Activated CD8-positive, alpha-beta T cell treated with anti-CD3 and anti-CD28 coated beads, Interleukin-2, amount 10 ng/mL, durations not matched to agents 7 days and 5 days (primary cell): Measurements from ENCODE around the gene KRTAP16-1. TPM values are rescaled to one million over a fixed set of nuclear protein-coding genes. Genes with fewer than 3 reads are reported as not detected.
"Not testable (repeated sequence)": the region's sequence is repeated elsewhere in the genome, so short reads cannot be mapped to it uniquely, and the experiment has no call there.

Source experiments
- ATAC-seq: fragments of 150-1000 bp; cut with Tn5 transposase; one replicate; pipeline ENCODE4 v1.10.0; 2021; ENCODE audit warnings: moderate library complexity
- CTCF ChIA-PET: fragments of 350-600 bp; sonication (Branson Sonifier 250); formaldehyde crosslinking; loops from one replicate; lab custom pipeline; 2021; ENCODE audit warnings: antibody characterized with exemption; lab: Charles Lee
- POLR2A ChIA-PET: fragments of 350-600 bp; sonication (Branson Sonifier 250); formaldehyde crosslinking; loops from one replicate; lab custom pipeline; 2021; ENCODE audit warnings: antibody characterized with exemption; lab: Charles Lee
- DNase-seq: peaks from one replicate; pipeline ENCODE4 v3.0.0-alpha.2; 2020
- H3K27ac Mint-ChIP-seq: one replicate; pipeline ENCODE4 v1.8.0; 2021; ENCODE audit warnings: mild to moderate bottlenecking, mixed read lengths
- H3K27me3 Mint-ChIP-seq: one replicate; pipeline ENCODE4 v1.8.0; 2021; ENCODE audit warnings: low read depth, mixed read lengths
- H3K36me3 Mint-ChIP-seq: one replicate; pipeline ENCODE4 v1.8.0; 2021; ENCODE audit warnings: low read depth, mixed read lengths
- H3K4me1 Mint-ChIP-seq: one replicate; pipeline ENCODE4 v1.8.0; 2021; ENCODE audit warnings: low read depth, mixed read lengths
- H3K4me3 Mint-ChIP-seq: one replicate; pipeline ENCODE4 v1.8.0; 2021; ENCODE audit warnings: mild to moderate bottlenecking, mixed read lengths
- H3K9me3 Mint-ChIP-seq: one replicate; pipeline ENCODE4 v1.8.0; 2022; ENCODE audit warnings: mixed read lengths; ENCODE audit not compliant: insufficient read depth
- total RNA-seq, 2 experiments: library from RNA; stranded (reverse); gene quantifications; one replicate each; pipeline ENCODE4 v1.2.3, GENCODE V29; 2021

KRTAP16-1 gene
- total RNA-seq, 2 experiments from 2014 or later, result not detected

GRCh38 chr17:41296846-41297245, 12.3 kb downstream of the KRTAP16-1 start:
- Mint-ChIP-seq H3K4me3 (no peak overlapping the region), H3K27ac (no peak overlapping the region), H3K36me3 (no peaks in the 10 kb centered on the region), H3K9me3 (no peaks in the 10 kb centered on the region), H3K27me3 (no peaks in the 10 kb centered on the region), H3K4me1 (peaks cover 8% of the 10 kb centered on the region)
- no peak for ATAC-seq
- no peak for DNase-seq
- POLR2A ChIA-PET, result no interaction called here
- CTCF ChIA-PET, result no interaction called here

DNA sequence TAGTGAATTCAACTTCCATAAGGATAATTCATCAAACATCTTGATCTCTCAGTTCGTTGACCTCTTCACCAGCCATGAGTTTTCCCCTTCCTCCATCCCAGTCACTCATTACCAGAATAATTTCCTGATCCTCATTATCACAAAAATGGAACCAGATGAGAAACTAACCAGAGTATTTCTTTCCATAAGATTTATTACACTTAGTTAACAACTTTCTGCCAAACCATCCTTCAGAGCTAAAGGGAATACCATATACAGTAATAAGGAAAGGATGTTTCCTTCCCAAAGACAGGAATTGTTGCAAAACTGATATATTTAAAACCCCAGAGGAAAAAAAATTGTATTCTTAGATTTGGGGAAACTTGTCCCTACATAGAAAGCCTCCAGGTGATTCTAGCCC, 15.1 kb downstream of the KRTAP16-1 start:
- Mint-ChIP-seq H3K27me3 (no peaks in the 10 kb centered on the region), H3K4me1 (no peaks in the 10 kb centered on the region), H3K9me3 (no peaks in the 10 kb centered on the region), H3K4me3 (no peak overlapping the region), H3K27ac (no peak overlapping the region), H3K36me3 (no peaks in the 10 kb centered on the region)
- ChIA-PET CTCF (no interaction called here), POLR2A (no interaction called here)
- DNase-seq (no peak), ATAC-seq (no peak)

- Mint-ChIP-seq H3K27ac (no peak overlapping the region), H3K4me3 (no peak overlapping the region)
- CTCF ChIA-PET, result interaction anchor here (2.2 kb wide), 1 partner anchor 35 kb away, joined by 6 read pairs; no protein-coding TSS in a partner anchor
Observed at GRCh38 chr17:41287050-41287449, 22.1 kb downstream of the KRTAP16-1 start.

DNA sequence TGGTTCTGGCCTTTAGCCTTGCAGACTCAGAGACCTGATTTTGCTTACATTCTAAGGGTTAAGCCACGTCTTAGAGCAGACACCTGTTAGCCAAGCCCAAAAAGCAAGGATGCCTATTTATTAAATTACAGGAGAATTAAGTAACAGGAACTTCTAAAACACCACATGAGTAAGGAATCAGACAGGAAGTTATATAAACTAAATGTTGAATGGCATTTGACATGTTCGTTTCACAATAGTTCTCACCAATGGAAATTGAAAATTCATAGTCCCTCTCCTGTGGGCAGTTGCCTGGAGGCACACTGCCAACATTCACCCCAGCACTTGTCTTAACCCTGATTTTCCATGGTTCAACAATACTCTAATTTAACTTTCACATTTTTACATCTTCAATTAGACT, 24.6 kb downstream of the KRTAP16-1 start:
- no peak for DNase-seq
- H3K36me3 Mint-ChIP-seq, result no peaks in the 10 kb centered on the region
- no peaks in the 10 kb centered on the region for H3K27me3 Mint-ChIP-seq
- POLR2A ChIA-PET, result no interaction called here
- no peaks in the 10 kb centered on the region for H3K9me3 Mint-ChIP-seq
- H3K4me3 Mint-ChIP-seq, result no peak overlapping the region
- peaks cover 2% of the 10 kb centered on the region for H3K4me1 Mint-ChIP-seq
- H3K27ac Mint-ChIP-seq, result no peak overlapping the region
- ATAC-seq, result no peak
- CTCF ChIA-PET, result no interaction called here

More at GRCh38 chr17:41287050-41287449, 22.1 kb downstream of the KRTAP16-1 start:
- Mint-ChIP-seq H3K36me3 (no peaks in the 10 kb centered on the region), H3K4me1 (peaks cover 2% of the 10 kb centered on the region), H3K27me3 (no peaks in the 10 kb centered on the region), H3K9me3 (no peaks in the 10 kb centered on the region)
- DNase-seq, result no peak
- POLR2A ChIA-PET, result no interaction called here
- no peak for ATAC-seq

- no peak overlapping the region for H3K27ac Mint-ChIP-seq
- no peaks in the 10 kb centered on the region for H3K27me3 Mint-ChIP-seq
- H3K4me3 Mint-ChIP-seq, result no peak overlapping the region
- ChIA-PET POLR2A (no interaction called here), CTCF (no interaction called here)
- ATAC-seq, result no peak
- H3K36me3 Mint-ChIP-seq, result no peaks in the 10 kb centered on the region
- no peak for DNase-seq
- peaks cover 2% of the 10 kb centered on the region for H3K4me1 Mint-ChIP-seq
- no peaks in the 10 kb centered on the region for H3K9me3 Mint-ChIP-seq
Observed at GRCh38 chr17:41284043-41284442, 25.1 kb downstream of the KRTAP16-1 start.

DNA sequence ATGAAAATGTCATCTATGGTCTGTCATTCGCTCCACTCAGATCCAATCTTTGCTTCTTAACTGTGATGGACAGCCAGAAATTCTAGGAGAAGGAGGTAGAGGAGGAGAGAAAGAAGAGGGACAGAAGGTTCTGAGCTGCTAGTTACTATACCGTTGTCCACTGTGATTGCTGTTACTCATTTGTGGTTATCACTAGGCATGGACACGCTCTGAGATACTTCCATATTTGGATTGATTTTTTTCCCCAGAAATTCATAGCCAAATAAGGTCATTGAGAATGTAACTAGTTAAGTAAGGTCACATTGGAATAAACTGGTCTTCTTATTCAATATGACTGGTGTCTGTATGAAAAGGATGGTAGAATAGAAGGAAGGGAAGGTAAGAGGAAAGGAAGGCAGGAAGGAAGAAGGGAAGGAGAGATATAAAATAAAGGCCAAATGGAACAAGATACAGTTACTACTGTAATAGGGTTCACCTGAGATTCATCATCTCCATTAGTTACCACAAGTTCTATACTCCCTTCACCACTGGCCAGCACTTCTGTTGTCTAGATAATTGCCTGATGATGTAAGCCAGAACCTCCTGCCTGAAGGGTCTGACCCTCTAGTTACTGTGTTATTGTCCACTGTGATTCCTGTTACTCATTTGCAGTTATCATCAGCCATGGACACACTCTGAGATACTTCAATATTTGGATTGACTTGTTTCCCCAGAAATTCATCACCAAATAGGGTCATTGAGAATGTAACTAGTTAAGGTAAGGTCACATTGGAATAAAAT, 30.7 kb downstream of the KRTAP16-1 start:
- no peaks in the 10 kb centered on the region for H3K4me1 Mint-ChIP-seq
- CTCF ChIA-PET, result no interaction called here
- no peak overlapping the region for H3K4me3 Mint-ChIP-seq
- H3K36me3 Mint-ChIP-seq, result no peaks in the 10 kb centered on the region
- peaks cover 5% of the 10 kb centered on the region for H3K27me3 Mint-ChIP-seq
- no peak overlapping the region for H3K27ac Mint-ChIP-seq
- H3K9me3 Mint-ChIP-seq, result no peaks in the 10 kb centered on the region
- DNase-seq (no peak), ATAC-seq (no peak)
- POLR2A ChIA-PET, result no interaction called here

GRCh38 chr17:41275648-41276190, 33.4 kb downstream of the KRTAP16-1 start, which contains the start of gene KRTAP9-7:
TSS of gene KRTAP9-7 (plus strand) at chr17:41275698. CDS start at chr17:41275698, 0 bp downstream.
- H3K27ac Mint-ChIP-seq, H3K4me1 Mint-ChIP-seq, H3K4me3 Mint-ChIP-seq, H3K9me3 Mint-ChIP-seq, ATAC-seq, H3K27me3 Mint-ChIP-seq, POLR2A ChIA-PET, H3K36me3 Mint-ChIP-seq, DNase-seq: not testable (repeated sequence)
- CTCF ChIA-PET, result interaction anchor here (0.9 kb wide), 1 partner anchor 12 kb away, joined by 4 read pairs; no protein-coding TSS in a partner anchor

GRCh38 chr17:41271858-41272257, 37.3 kb downstream of the KRTAP16-1 start:
- Mint-ChIP-seq H3K4me3 (no peak overlapping the region), H3K9me3 (no peaks in the 10 kb centered on the region), H3K27me3 (peaks cover 5% of the 10 kb centered on the region), H3K4me1 (no peaks in the 10 kb centered on the region), H3K36me3 (no peaks in the 10 kb centered on the region), H3K27ac (no peak overlapping the region)
- ChIA-PET POLR2A (no interaction called here), CTCF (no interaction called here)
- ATAC-seq, result no peak
- no peak for DNase-seq

- POLR2A ChIA-PET, H3K4me3 Mint-ChIP-seq, H3K36me3 Mint-ChIP-seq, H3K4me1 Mint-ChIP-seq, DNase-seq, H3K27me3 Mint-ChIP-seq, H3K27ac Mint-ChIP-seq, ATAC-seq, H3K9me3 Mint-ChIP-seq, CTCF ChIA-PET: not testable (repeated sequence)
Observed at GRCh38 chr17:41271323-41271722, 37.8 kb downstream of the KRTAP16-1 start.

GRCh38 chr17:41267711-41268110, 41.4 kb downstream of the KRTAP16-1 start:
- Mint-ChIP-seq H3K27me3 (peaks cover 3% of the 10 kb centered on the region), H3K36me3 (no peaks in the 10 kb centered on the region), H3K4me1 (no peaks in the 10 kb centered on the region), H3K4me3 (no peak overlapping the region), H3K27ac (no peak overlapping the region), H3K9me3 (no peaks in the 10 kb centered on the region)
- ATAC-seq (no peak), DNase-seq (no peak)
- CTCF ChIA-PET, result no interaction called here
- POLR2A ChIA-PET, result no interaction called here

DNA sequence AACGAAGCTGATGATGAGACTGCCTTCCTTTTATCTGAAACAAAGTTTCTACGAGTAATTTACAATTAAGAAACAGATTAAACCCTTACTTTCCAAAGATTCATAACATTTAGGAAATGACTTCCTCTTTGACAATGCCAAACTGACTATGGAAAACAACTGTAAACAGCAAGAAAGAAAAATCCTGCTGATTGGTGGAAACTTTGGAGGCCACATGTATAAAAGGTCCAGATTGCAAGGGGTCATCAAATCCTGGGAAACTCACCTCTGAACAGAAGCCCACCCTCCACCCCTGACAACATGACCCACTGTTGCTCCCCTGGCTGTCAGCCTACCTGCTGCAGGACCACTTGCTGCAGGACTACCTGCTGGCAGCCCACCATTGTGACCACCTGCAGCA, 44.0 kb downstream of the KRTAP16-1 start, which contains the start of gene KRTAP9-6:
TSS of gene KRTAP9-6 (plus strand) at position 301 of the 400 bp plus-strand sequence. CDS start at position 301, 0 bp downstream.
- H3K27ac Mint-ChIP-seq, result no peak within 1 kb of the TSS
- H3K4me3 Mint-ChIP-seq, result no peak within 1 kb of the TSS
- no peaks in the 10 kb centered on the region for H3K4me1 Mint-ChIP-seq
- DNase-seq (no peak), ATAC-seq (no peak)
- CTCF ChIA-PET, result no interaction called here
- H3K27me3 Mint-ChIP-seq, result peaks cover 18% of the 10 kb centered on the region
- POLR2A ChIA-PET, result no interaction called here
- no peaks in the 10 kb centered on the region for H3K9me3 Mint-ChIP-seq
- no peaks in the 10 kb centered on the region for H3K36me3 Mint-ChIP-seq

DNA sequence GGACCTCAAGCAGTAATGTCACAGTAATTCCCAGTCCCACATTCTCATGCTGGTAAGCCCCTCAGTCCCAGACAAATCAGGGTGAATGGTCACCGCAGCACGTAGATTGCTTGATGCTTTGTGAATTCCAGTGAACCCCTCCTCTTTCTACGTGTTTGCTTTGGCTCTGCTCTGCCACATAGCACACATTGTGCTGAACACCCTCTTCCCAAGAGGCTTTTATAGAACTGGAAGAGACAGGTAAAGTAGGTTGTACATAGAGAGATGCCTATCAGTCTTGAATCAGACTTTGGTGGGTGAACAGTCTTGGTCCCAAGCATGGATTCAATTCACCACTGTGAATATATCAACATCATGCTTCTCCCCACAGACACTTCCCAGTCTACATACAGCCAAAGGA, 44.5 kb downstream of the KRTAP16-1 start:
- no peak for ATAC-seq
- CTCF ChIA-PET, result no interaction called here

More for the DNA sequence above, 44.5 kb downstream of the KRTAP16-1 start:
- H3K27ac Mint-ChIP-seq, result no peak overlapping the region
- H3K36me3 Mint-ChIP-seq, result no peaks in the 10 kb centered on the region
- no peaks in the 10 kb centered on the region for H3K9me3 Mint-ChIP-seq
- peaks cover 18% of the 10 kb centered on the region for H3K27me3 Mint-ChIP-seq
- no peak for DNase-seq
- POLR2A ChIA-PET, result no interaction called here
- no peaks in the 10 kb centered on the region for H3K4me1 Mint-ChIP-seq
- H3K4me3 Mint-ChIP-seq, result no peak overlapping the region
